ENCODE data around the gene PHOSPHO1.

GRCh38 chr17:49197346-49197998, 33.1 kb downstream of the PHOSPHO1 start:
- no peak for TF ChIP-seq CTCF (conservative IDR thresholded peaks at IDR 0.05; ENCODE audit: low read depth, low read length)
- no peak for TF ChIP-seq EZH2 (IDR thresholded peaks at IDR 0.05; ENCODE audit: borderline replicate concordance, low read depth, low read length, poor library complexity, severe bottlenecking)

Measured in A673 (cell line).